Hepatocyte (in vitro differentiated cells): ENCODE measurements around the gene CDC42SE2. TPM values are rescaled to one million over a fixed set of nuclear protein-coding genes. Genes with fewer than 3 reads are reported as not detected.

Experiments used
- DNase-seq: peaks from one replicate; pipeline ENCODE4 v3.0.0-alpha.2; 2016; ENCODE audit warnings: low spot score
- H2AFZ ChIP-seq: fragments of 200-600 bp; sonication (generic); 2 replicates; pipeline ENCODE4 v1.6.0; 2016; ENCODE audit warnings: antibody characterized with exemption, mild to moderate bottlenecking
- H3K27ac ChIP-seq: fragments of 200-600 bp; sonication (generic); 2 replicates; pipeline ENCODE4 v1.5.1; 2016; ENCODE audit warnings: mild to moderate bottlenecking
- H3K27me3 ChIP-seq: fragments of 200-600 bp; sonication (generic); 2 replicates; pipeline ENCODE4 v1.6.1; 2016
- H3K36me3 ChIP-seq: fragments of 200-600 bp; sonication (generic); replicated peaks from 2 replicates; pipeline ENCODE4 v1.5.1; 2016; ENCODE audit warnings: low read depth; ENCODE audit not compliant: insufficient read depth
- H3K4me1 ChIP-seq: fragments of 200-600 bp; sonication (generic); 2 replicates; pipeline ENCODE4 v1.5.1; 2016; ENCODE audit warnings: mild to moderate bottlenecking, moderate library complexity; ENCODE audit not compliant: insufficient read depth
- H3K4me2 ChIP-seq: fragments of 200-600 bp; sonication (generic); 2 replicates; pipeline ENCODE4 v1.6.0; 2016
- H3K4me3 ChIP-seq: fragments of 200-600 bp; sonication (generic); 2 replicates; pipeline ENCODE4 v1.5.1; 2016; ENCODE audit warnings: mild to moderate bottlenecking
- H3K79me2 ChIP-seq: fragments of 200-600 bp; sonication (generic); 2 replicates; pipeline ENCODE4 v1.6.0; 2017; ENCODE audit warnings: mild to moderate bottlenecking
- H3K9me2 ChIP-seq: fragments of 200-600 bp; sonication (generic); replicated peaks from 2 replicates; pipeline ENCODE4 v1.6.0; 2017; ENCODE audit warnings: mild to moderate bottlenecking; ENCODE audit not compliant: insufficient read depth
- H3K9me3 ChIP-seq: fragments of 200-600 bp; sonication (generic); 2 replicates; pipeline ENCODE4 v1.5.1; 2016; ENCODE audit warnings: low read depth, mild to moderate bottlenecking
- H4K20me1 ChIP-seq: fragments of 200-600 bp; sonication (generic); 2 replicates; pipeline ENCODE4 v1.6.0; 2016; ENCODE audit warnings: mild to moderate bottlenecking; ENCODE audit not compliant: insufficient read depth, poor library complexity, severe bottlenecking
- EZH2 ChIP-seq: fragments of 200-600 bp; sonication (generic); IDR thresholded peaks from 2 replicates; pipeline ENCODE4 v1.6.1; 2016; ENCODE audit warnings: antibody characterized with exemption, mild to moderate bottlenecking, borderline replicate concordance
- EZH2phosphoT487 ChIP-seq: fragments of 200-600 bp; sonication (generic); IDR thresholded peaks from one replicate; pipeline ENCODE4 v1.6.1; 2018; ENCODE audit warnings: antibody characterized with exemption, mild to moderate bottlenecking, low read depth, moderate library complexity; ENCODE audit not compliant: unreplicated experiment, severe bottlenecking
- WGBS: methylation state at CpG from one replicate; pipeline ENCODE4 v1.1.6; 2016; ENCODE audit warnings: low lambda C conversion rate; ENCODE audit errors: missing lambda C conversion rate; 5-methylcytosine and 5-hydroxymethylcytosine counted together
- polyA plus RNA-seq: library from polyadenylated mRNA; unstranded; fragments of >200 nt; fragmentation: Nextera tagmentation; extraction: Ambion mirVana; gene quantifications from 2 replicates; pipeline ENCODE4 v1.2.1, GENCODE V29; 2016
- total RNA-seq: library from RNA; depleted of rRNA; stranded (reverse); fragments of >200 nt; gene quantifications from 2 replicates; pipeline ENCODE4 v1.2.3, GENCODE V29; 2014
- TF ChIP-seq, protein P1 (sequence below): fragments of 200-600 bp; sonication (generic); IDR thresholded peaks from 2 replicates; pipeline ENCODE4 v1.5.1; 2016; ENCODE audit warnings: antibody characterized with exemption, mild to moderate bottlenecking; ENCODE audit not compliant: poor library complexity

CDC42SE2 gene
- total and polyA plus RNA-seq, 2 experiments from 2014 or later = 27.2 to 51.5 TPM

DNA sequence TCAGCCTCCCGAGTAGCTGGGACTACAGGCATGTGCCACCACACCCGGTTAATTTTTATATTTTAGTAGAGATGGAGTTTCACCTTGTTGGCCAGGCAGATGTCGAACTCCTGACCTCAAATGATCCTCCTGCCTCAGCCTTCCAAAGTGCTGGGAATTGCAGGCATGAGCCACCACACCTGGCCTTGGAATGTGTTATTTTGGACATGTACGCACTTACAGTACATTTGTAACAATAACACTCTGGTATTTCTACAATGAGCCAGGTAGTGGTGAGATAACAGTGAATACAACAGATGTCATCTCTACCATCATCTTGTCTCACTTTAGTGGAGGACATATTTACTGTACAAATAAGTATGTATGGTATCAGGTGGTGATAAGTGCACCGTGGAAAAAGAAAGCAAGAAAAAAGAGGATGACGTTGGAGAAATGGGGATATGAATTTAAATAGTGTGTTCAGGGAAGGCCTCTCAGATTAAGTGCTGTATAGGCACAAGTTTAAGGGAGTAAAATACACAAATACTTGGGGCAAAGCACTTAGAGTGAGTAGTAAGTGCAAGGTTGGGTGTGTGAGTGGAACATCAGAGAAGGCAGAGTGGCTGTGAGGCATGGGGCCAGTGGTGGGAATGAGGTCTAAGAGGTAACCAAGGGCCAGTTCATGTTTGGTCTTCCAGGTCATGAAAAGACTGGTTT is 100.1 kb downstream of the CDC42SE2 start:
- peaks cover 29% of the 10 kb centered on the region for H3K79me2 ChIP-seq

DNA sequence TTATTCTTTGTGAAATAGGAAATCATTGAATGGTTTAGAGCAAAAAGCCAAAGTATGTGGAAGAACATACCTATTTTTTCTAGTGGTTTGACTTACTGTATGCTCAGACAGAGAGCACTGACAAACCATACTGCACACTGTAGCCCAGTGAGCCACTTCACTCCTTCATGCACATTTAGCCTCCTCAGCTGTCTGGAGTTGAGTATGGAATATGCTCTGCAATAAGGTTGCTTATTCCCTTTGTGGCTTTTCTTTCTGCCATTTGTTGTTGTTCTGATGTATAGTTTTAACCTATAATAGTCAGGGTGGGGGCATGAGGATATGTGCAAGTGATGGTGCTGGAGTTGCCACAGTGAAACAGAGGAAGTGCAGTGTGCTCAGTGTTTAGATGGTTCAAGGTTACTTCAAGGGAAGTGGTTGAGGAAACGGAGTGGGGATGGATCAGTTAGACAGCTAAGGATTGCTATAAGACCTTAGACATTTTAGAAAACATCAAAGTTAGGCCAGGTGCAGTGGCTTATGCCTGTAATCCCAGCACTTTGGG is 100.7 kb downstream of the CDC42SE2 start:
- no peaks in the 10 kb centered on the region for H3K9me2 ChIP-seq
- H3K9me3 ChIP-seq = no peaks in the 10 kb centered on the region
- H3K36me3 ChIP-seq = no peaks in the 10 kb centered on the region
- H3K27me3 ChIP-seq = no peaks in the 10 kb centered on the region
- H3K4me3 ChIP-seq = no peak overlapping the region
- no peak overlapping the region for H2AFZ ChIP-seq
- H3K79me2 ChIP-seq = peaks cover 29% of the 10 kb centered on the region
- H4K20me1 ChIP-seq = no peaks in the 10 kb centered on the region
- TF ChIP-seq EZH2 (no peak), EZH2phosphoT487 (no peak)
- TF ChIP-seq, protein P1, sequence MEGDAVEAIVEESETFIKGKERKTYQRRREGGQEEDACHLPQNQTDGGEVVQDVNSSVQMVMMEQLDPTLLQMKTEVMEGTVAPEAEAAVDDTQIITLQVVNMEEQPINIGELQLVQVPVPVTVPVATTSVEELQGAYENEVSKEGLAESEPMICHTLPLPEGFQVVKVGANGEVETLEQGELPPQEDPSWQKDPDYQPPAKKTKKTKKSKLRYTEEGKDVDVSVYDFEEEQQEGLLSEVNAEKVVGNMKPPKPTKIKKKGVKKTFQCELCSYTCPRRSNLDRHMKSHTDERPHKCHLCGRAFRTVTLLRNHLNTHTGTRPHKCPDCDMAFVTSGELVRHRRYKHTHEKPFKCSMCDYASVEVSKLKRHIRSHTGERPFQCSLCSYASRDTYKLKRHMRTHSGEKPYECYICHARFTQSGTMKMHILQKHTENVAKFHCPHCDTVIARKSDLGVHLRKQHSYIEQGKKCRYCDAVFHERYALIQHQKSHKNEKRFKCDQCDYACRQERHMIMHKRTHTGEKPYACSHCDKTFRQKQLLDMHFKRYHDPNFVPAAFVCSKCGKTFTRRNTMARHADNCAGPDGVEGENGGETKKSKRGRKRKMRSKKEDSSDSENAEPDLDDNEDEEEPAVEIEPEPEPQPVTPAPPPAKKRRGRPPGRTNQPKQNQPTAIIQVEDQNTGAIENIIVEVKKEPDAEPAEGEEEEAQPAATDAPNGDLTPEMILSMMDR = no peak
- H3K4me2 ChIP-seq = no peak overlapping the region
- no peaks in the 10 kb centered on the region for H3K4me1 ChIP-seq
- DNase-seq = no peak
- WGBS = 88% methylated on average over 1 of the region's 1 CpG
- H3K27ac ChIP-seq = no peak overlapping the region

More for the DNA sequence above, 100.1 kb downstream of the CDC42SE2 start:
- no peaks in the 10 kb centered on the region for H3K27me3 ChIP-seq
- H3K27ac ChIP-seq = no peak overlapping the region
- H3K4me3 ChIP-seq = no peak overlapping the region
- no peaks in the 10 kb centered on the region for H3K9me3 ChIP-seq
- no peak for TF ChIP-seq EZH2
- TF ChIP-seq, protein P1 = no peak
- no peak for TF ChIP-seq EZH2phosphoT487
- DNase-seq = no peak
- no peak overlapping the region for H3K4me2 ChIP-seq
- H3K36me3 ChIP-seq = no peaks in the 10 kb centered on the region
- H3K4me1 ChIP-seq = no peaks in the 10 kb centered on the region
- WGBS = 87% methylated on average over 6 of the region's 6 CpGs
- no peaks in the 10 kb centered on the region for H3K9me2 ChIP-seq
- H2AFZ ChIP-seq = no peak overlapping the region
- no peaks in the 10 kb centered on the region for H4K20me1 ChIP-seq

DNA sequence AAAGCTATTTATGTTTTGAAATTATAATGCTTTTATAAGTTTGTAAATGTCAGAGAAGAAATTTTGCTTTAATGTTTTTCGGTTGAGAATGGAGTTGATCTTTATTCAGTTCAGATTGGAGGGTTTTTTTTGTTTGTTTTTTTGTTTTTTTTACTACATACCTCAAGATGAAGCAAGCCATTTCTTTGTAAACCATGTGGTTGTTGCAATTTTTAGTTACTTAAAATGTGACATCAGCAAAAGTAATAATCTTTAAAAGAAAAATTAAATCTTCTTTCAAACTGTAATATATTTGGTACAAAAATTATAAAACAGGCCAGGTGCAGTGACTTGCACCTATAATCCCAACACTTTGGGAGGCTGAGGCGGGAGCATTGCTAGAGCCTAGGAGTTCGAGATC is 102.6 kb downstream of the CDC42SE2 start:
- Histone ChIP-seq H3K79me2 (peaks cover 36% of the 10 kb centered on the region), H3K9me2 (no peaks in the 10 kb centered on the region), H4K20me1 (no peaks in the 10 kb centered on the region), H3K4me3 (no peak overlapping the region), H3K4me2 (no peak overlapping the region), H2AFZ (no peak overlapping the region), H3K27ac (no peak overlapping the region), H3K27me3 (no peaks in the 10 kb centered on the region), H3K9me3 (no peaks in the 10 kb centered on the region), H3K4me1 (peaks cover 3% of the 10 kb centered on the region), H3K36me3 (no peaks in the 10 kb centered on the region)
- no peak for TF ChIP-seq EZH2
- TF ChIP-seq, protein P1 = no peak
- no peak for TF ChIP-seq EZH2phosphoT487
- WGBS = 98% methylated on average over 3 of the region's 3 CpGs
- no peak for DNase-seq
